HG03442 (cell line): ENCODE measurements around the gene TMEM31.

Source experiments
- ATAC-seq: cut with Tn5 transposase; IDR thresholded peaks from one replicate; pipeline ENCODE4 v1.9.1; 2021; ENCODE audit warnings: mild to moderate bottlenecking, moderate library complexity; ENCODE audit not compliant: unreplicated experiment

Gene TMEM31

GRCh38 chrX:103710609-103711008 is at the start of gene TMEM31:
TSS of gene TMEM31 (plus strand) at chrX:103710909. CDS start at chrX:103712259, 1,350 bp downstream.
- no peak for ATAC-seq

- ATAC-seq: no peak
Observed at GRCh38 chrX:103663981-103664762, 46.5 kb upstream of the TMEM31 start.

GRCh38 chrX:103666202-103667107 is 44.3 kb upstream of the TMEM31 start:
- ATAC-seq: no peak

GRCh38 chrX:103669745-103670144 is 41.0 kb upstream of the TMEM31 start:
- no peak for ATAC-seq

- no peak for ATAC-seq
Observed at GRCh38 chrX:103674531-103675454, 35.9 kb upstream of the TMEM31 start.

- ATAC-seq: no peak
Observed at GRCh38 chrX:103678199-103678993, 32.3 kb upstream of the TMEM31 start.

- no peak for ATAC-seq
Observed at GRCh38 chrX:103681443-103681842, 29.3 kb upstream of the TMEM31 start.

GRCh38 chrX:103685396-103685795 is 25.3 kb upstream of the TMEM31 start:
- no peak for ATAC-seq

GRCh38 chrX:103686199-103687072 is 24.3 kb upstream of the TMEM31 start, which contains the start of gene MORF4L2:
TSS of gene MORF4L2 (minus strand) at chrX:103686699. CDS start at chrX:103677027, 9,672 bp downstream.
- peak; percentile 91 for ATAC-seq

GRCh38 chrX:103687073-103687695 is 23.5 kb upstream of the TMEM31 start:
- ATAC-seq: peak; percentile 41

GRCh38 chrX:103687696-103688201 is 23.0 kb upstream of the TMEM31 start:
- ATAC-seq: no peak

- ATAC-seq: no peak
Observed at GRCh38 chrX:103688946-103689345, 21.8 kb upstream of the TMEM31 start.

GRCh38 chrX:103691059-103691458 is 19.6 kb upstream of the TMEM31 start:
- ATAC-seq: no peak

- no peak for ATAC-seq
Observed at GRCh38 chrX:103697687-103698086, 13.0 kb upstream of the TMEM31 start.

GRCh38 chrX:103699243-103699642 is 11.5 kb upstream of the TMEM31 start:
- ATAC-seq: no peak

- no peak for ATAC-seq
Observed at GRCh38 chrX:103704863-103705262, 5.8 kb upstream of the TMEM31 start.

GRCh38 chrX:103716962-103717361 is 6.3 kb downstream of the TMEM31 start:
- ATAC-seq: no peak

- ATAC-seq: no peak
Observed at GRCh38 chrX:103718120-103718519, 7.4 kb downstream of the TMEM31 start.
